Neural progenitor cell (in vitro differentiated cells): ENCODE data around the gene CFAP20DC.

ENCODE experiments used
- CTCF ChIP-seq: fragments of 200-600 bp; sonication (generic); IDR thresholded peaks from 2 replicates; pipeline ENCODE4 v1.5.1; 2017; ENCODE audit warnings: antibody characterized with exemption, mild to moderate bottlenecking
- EZH2 ChIP-seq: fragments of 200-600 bp; sonication (generic); IDR thresholded peaks from 2 replicates; pipeline ENCODE4 v1.6.1; 2017; ENCODE audit warnings: antibody characterized with exemption, mild to moderate bottlenecking, moderate library complexity
- EZH2phosphoT487 ChIP-seq: fragments of 200-600 bp; sonication (generic); IDR thresholded peaks from 2 replicates; pipeline ENCODE4 v1.6.1; 2017; ENCODE audit warnings: antibody characterized with exemption

- TF ChIP-seq CTCF (no peak), EZH2phosphoT487 (no peak), EZH2 (no peak)
These were observed 329.3 kb downstream of the CFAP20DC start for GRCh38 chr3:58720526-58720925.
